Hepatocyte (in vitro differentiated cells): ENCODE results near the gene DCP2.

Experiments
- CTCF ChIP-seq: fragments of 200-600 bp; sonication (generic); IDR thresholded peaks from 2 replicates; pipeline ENCODE4 v1.5.1; 2016; ENCODE audit warnings: antibody characterized with exemption, mild to moderate bottlenecking; ENCODE audit not compliant: poor library complexity
- EZH2 ChIP-seq: fragments of 200-600 bp; sonication (generic); IDR thresholded peaks from 2 replicates; pipeline ENCODE4 v1.6.1; 2016; ENCODE audit warnings: antibody characterized with exemption, mild to moderate bottlenecking, borderline replicate concordance
- EZH2phosphoT487 ChIP-seq: fragments of 200-600 bp; sonication (generic); IDR thresholded peaks from one replicate; pipeline ENCODE4 v1.6.1; 2018; ENCODE audit warnings: antibody characterized with exemption, mild to moderate bottlenecking, low read depth, moderate library complexity; ENCODE audit not compliant: unreplicated experiment, severe bottlenecking

- TF ChIP-seq CTCF (no peak), EZH2 (no peak), EZH2phosphoT487 (no peak)
Observed at GRCh38 chr5:113067635-113068344, 91.2 kb downstream of the DCP2 start.
